Thyroid gland (tissue), 4 donors: ENCODE results near the gene WFDC12.

Experiments
- POLR2A ChIP-seq, 2 donors: fragments of 450-650 bp; IDR thresholded peaks; one replicate each; pipeline ENCODE4 v1.6.1; 2017; ENCODE audit warnings: antibody characterized with exemption in 2 of 2, mild to moderate bottlenecking in 2 of 2, moderate library complexity in 1 of 2
- TF ChIP-seq, protein P1 (sequence below), 6 experiments: fragments of 200-600 bp in 3 of 6; fragments of 450-650 bp in 3 of 6; sonication (generic) in 3 of 6; IDR thresholded peaks; one replicate each; pipeline ENCODE4 v1.5.1; 2016 to 2019; ENCODE audit warnings: antibody characterized with exemption in 6 of 6, mild to moderate bottlenecking in 2 of 6, inconsistent platforms in 1 of 6, moderate library complexity in 1 of 6

DNA sequence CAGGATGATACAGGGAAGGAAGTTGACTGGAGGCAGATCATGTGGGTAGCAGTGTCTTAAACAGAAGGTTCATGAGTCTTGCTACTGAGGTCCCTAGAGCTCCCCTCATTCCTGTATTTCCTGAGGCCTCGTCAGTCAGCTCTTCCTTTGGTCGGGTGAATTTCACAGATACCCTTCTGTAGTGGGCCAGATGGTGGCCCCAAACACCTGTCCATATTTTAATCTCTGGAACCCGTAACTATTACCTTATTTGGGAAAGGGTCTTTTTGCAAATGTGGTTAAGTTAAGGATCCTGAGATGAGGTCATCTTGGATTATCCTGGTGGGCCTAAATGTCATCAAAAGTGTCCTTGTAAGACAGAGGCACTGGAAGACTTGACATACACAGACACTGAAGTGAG lies 32.9 kb downstream of the WFDC12 start:
- no peak for TF ChIP-seq POLR2A (IDR thresholded peaks at IDR 0.05)
- TF ChIP-seq, protein P1, sequence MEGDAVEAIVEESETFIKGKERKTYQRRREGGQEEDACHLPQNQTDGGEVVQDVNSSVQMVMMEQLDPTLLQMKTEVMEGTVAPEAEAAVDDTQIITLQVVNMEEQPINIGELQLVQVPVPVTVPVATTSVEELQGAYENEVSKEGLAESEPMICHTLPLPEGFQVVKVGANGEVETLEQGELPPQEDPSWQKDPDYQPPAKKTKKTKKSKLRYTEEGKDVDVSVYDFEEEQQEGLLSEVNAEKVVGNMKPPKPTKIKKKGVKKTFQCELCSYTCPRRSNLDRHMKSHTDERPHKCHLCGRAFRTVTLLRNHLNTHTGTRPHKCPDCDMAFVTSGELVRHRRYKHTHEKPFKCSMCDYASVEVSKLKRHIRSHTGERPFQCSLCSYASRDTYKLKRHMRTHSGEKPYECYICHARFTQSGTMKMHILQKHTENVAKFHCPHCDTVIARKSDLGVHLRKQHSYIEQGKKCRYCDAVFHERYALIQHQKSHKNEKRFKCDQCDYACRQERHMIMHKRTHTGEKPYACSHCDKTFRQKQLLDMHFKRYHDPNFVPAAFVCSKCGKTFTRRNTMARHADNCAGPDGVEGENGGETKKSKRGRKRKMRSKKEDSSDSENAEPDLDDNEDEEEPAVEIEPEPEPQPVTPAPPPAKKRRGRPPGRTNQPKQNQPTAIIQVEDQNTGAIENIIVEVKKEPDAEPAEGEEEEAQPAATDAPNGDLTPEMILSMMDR (IDR thresholded peaks at IDR 0.05), result no peak
